Measurements from ENCODE around the gene POLRMT.
"Not testable (repeated sequence)": the region's sequence is repeated elsewhere in the genome, so short reads cannot be mapped to it uniquely, and the experiment has no call there.

Gene POLRMT

DNA sequence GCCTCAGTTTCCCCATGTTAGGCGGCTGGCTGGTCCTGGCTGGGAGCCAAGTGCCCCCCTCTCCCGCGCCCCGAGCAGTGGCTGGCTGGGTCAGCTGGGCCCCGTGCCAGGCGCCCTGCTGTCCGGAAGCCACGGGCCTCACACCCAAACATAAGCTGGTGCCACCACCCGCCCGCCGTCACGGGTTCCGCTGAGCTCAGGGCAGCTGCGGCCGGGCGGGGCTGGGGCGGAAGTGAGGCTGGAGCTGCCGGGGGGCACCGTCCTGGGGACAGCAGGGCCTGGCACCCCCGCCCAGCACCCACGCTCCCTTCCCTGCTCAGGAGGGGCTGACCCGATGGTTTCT is 24.4 kb downstream of the POLRMT start:
- peak; percentile 56 for DNase-seq

GRCh38 chr19:608155-609003 is 25.0 kb downstream of the POLRMT start:
- DNase-seq, result no peak

GRCh38 chr19:607301-608154 is 25.8 kb downstream of the POLRMT start:
- DNase-seq, result no peak

- DNase-seq, result not testable (repeated sequence)
Measured at GRCh38 chr19:605061-605971, 28.0 kb downstream of the POLRMT start.

DNA sequence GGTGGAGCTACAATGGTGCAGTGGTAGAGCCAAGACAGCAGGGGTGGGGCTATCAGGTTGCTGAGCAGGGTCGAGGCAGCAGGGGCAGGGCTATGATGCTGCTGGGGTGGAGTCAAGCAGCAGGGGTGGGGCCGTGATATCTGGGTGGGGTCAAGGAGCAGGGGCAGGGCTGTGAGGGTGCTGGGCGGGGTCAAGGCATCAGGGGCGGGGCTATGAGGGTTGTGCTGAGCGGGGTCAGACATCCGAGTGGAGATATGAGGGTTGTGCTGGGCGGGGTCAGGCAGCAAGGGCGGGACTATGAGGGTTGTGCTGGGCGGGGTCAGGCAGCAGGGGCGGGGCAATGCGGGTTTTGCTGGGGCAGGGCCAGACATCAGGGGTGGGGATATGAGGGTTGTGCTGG is 29.0 kb downstream of the POLRMT start:
- no peak for DNase-seq

DNA sequence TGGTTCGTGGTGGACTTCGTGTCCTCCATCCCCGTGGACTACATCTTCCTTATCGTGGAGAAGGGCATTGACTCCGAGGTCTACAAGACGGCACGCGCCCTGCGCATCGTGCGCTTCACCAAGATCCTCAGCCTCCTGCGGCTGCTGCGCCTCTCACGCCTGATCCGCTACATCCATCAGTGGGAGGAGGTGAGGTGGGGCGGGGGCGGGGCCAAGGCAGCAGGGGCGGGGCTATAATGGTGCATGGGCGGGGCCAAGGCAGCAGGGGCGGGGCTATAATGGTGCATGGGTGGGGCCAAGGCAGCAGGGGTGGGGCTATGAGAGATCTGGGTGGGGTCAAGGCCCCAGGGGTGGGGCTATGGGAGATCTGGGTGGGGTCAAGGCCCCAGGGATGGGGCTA is 29.6 kb downstream of the POLRMT start:
- not testable (repeated sequence) for DNase-seq

GRCh38 chr19:603302-603639 is 30.1 kb downstream of the POLRMT start:
- DNase-seq, result not testable (repeated sequence)

- DNase-seq, result no peak
Measured at GRCh38 chr19:602391-603301, 30.7 kb downstream of the POLRMT start.

GRCh38 chr19:601790-602189 is 31.5 kb downstream of the POLRMT start:
- DNase-seq, result no peak

DNA sequence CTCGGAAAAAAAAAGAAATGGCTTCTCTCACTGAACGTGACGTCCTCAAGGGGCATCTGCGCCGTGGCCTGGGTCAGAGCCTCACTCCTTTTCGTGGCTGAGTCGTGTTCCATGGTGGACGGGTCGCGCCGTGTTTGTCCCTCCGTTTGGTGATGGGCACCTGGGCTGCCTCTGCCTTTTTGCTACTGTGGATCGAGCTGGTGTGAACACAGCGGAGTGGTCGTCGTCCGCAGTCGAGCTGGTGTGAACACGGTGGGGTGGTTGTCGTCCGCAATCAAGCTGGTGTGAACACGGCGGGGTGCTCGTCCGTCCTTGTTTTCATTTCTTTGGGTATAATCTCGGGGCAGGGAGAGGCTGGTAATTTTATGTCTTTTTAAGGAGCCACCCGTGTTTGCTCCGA is 32.0 kb downstream of the POLRMT start:
- no peak for DNase-seq

DNA sequence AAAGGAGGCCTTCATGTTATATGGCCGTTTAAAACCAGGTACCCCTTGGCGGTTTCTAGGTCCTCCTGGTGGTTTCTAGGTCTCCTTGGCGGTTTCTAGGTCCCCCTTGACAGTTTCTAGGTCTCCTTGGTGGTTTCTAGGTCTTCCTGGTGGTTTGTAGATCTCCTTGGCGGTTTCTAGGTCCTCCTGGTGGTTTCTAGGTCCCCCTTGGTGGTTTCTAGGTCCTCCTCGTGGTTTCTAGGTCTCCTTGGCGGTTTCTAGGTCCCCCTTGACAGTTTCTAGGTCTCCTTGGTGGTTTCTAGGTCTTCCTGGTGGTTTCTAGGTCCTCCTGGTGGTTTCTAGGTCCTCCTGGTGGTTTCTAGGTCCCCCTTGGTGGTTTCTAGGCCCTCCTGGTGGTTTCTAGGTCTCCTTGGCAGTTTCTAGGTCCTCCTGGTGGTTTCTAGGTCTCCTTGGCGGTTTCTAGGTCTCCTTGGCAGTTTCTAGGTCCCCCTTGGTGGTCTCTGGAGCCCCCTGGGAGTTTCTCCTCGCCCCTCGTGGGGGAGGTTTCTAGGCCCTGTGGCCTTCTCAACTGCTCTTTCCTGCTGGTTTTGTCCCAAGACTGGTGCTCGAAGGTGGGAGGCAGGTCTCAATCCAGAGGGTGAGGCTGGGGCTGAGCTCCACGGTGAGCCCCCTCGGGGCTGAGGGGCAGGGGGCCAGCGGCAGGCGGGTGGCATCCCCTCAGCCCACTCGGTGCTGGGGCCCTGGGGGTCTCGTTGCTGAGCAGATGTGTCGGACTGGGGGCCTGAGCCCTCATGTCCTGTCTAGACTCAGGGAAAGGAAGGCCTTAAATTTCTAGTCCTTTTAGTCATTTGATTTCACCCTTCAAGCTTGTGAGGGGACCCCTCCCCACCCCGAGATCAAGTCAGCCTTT is 35.7 kb downstream of the POLRMT start:
- DNase-seq, result no peak

DNA sequence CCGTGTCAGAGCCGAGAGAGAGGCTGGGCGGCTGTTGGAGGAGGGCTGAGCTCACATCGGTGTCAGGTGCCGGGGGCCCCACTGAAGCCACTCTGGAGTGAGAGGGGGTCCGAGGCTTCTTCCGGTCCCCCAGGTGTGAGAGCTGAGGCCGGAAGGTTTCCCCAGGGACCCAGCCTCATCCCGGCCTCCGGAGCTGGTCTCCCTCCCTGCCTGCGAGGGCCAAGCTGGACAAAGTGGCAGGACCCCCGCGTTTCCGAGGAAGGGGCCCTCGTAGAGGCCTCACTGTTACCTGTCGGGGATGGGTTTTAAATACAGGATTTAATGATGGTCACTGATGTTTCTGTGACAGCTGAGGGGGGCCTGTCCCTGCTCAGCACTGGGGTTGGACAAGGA is 37.1 kb downstream of the POLRMT start:
- DNase-seq, result no peak

- DNase-seq, result no peak
Measured at GRCh38 chr19:595326-596262, 37.7 kb downstream of the POLRMT start.

DNA sequence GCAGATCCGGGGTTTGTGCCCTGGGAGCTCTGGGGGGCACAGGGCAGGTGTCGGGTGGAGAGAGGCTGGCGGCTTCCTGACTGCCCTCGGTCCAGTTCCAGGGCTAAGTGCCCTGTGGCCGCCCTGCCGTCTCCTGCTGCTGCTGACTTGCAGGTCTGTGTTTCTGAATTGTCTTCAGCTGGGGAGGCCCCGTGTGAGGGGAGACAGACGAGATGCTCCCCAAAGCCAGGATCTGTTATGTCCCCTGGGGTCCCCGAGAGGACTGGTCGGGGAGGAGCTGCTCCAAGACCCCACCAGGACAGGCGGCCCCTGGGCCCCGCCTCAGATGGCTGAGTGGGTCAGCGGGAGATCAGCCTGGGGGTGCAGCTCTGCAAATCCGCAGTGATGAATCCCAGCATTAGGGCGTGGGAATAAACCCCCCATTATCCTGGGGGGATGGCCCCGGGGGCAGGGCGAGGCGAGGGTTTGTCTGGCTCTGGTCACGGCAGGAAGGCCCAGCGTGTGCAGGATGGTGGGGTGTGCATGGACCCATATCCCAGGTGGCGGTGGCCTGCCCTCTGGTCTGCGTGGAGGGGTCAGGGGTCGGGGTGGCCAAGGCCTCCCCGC is 39.0 kb downstream of the POLRMT start:
- DNase-seq, result no peak

GRCh38 chr19:593505-593904 is 39.8 kb downstream of the POLRMT start:
- DNase-seq, result no peak

DNA sequence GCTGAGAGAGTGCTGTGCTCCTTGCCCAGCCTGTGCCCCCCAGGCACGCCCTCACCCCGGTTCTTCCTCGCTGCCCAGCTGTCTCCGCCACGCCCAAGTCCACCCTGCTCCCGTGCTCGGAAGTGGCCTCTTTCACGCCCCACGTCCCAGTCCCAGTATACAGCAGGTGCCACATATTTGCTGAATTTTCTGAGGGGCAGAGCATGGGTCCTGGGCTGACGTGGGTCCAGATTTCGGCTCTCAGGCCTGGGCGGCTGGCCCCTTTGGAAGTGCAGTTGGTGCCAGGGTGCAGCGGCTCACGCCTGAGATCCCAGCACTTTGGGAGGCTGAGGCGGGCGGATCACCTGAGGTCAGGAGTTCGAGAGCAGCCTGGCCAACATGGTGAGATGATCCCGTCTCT is 40.3 kb downstream of the POLRMT start:
- DNase-seq, result no peak

DNA sequence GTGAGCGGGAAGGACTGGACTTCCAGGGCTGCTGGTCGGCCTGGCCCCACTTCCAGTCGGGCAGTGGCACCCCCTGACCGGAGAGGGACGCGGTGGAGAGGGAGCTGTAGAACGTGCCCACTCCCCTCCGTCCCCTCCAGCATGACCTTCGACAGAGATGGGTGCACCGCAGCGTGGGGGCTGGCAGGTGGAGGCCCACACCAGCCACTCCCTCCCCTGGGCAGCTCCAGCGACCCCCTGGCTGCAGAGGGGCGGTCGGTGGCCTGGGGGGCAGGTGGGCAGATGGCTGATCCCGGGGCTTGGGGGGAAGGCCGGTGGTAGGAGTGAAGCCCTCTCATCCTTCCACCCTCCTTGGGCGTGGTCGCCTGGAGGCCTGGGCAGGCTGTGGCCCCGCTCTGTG is 41.2 kb downstream of the POLRMT start:
- DNase-seq, result no peak

DNA sequence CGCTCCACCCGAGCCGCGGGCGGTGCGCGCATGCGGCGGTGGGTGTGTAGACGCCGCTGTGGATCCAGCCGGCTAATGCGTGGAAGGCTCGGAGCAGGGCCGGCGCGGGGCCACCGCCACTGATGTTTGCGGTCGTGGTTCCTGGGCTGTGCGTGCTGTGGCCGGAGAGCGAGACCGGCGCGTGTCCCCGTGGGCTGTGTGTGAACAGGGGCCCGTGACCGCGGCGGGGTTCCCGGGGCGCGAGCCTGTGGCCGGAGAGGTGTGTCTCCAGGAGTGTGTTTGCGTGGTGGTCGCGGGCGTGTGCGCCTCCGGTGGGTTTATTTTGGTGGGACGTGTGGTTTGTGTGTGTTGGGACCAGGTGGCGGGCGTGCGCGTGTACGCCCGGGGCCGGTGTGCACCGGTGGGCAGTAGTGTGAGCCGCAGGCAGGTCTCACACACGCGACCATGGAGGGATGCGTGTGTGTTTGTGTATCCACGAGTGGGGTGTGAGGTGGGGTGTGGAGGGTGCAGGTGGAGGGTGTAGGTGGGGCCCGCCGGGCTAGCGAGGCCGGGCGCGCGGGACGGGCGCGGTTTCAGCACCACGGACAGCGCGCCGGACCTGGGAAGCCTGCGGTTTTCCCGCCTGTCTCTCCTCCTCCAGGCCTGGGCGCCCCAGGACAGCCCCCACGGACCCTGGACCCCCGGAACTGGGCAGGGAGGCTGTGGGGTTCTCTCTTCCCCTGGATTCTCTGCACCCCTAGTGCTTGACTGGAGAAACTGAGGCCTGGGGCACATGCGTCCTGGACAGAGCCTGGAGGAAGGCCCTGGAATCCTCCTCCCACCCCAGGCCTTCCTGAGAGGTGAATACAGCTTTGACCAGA is 42.0 kb downstream of the POLRMT start:
- no peak for DNase-seq

DNA sequence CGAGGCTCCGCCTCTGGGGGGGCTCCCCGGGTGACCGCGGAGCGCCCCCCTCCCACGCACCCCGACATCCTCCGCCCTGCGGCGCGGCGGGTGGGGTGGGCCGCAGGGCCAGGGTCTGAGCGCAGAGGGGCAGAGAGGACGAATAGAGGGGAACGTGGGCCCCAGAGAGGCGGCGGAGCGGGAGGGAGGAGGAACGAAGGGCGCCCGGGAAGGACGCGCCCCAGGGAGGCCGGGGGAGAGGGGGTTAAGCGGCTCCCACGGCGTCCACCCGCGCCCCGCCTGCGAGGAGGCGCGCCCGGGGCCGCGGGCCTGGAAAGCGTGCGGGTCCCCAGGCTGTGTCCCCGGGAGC is 42.6 kb downstream of the POLRMT start:
- DNase-seq, result no peak

All from COR-L47 (cell line).